Peyer's patch (tissue), 4 donors: ENCODE measurements around the gene THRA. TPM values are rescaled to one million over a fixed set of nuclear protein-coding genes. Genes with fewer than 3 reads are reported as not detected.

Experiments
- DNase-seq, 3 donors: peaks; one replicate each; pipeline ENCODE4 v3.0.0-alpha.2; 2017 to 2019
- H3K27ac ChIP-seq, 4 donors: fragments of 200-600 bp; sonication (generic); one replicate each; pipeline ENCODE4 v1.5.1; 2016 to 2019
- H3K27me3 ChIP-seq, 2 donors: fragments of 200-600 bp; sonication (generic); one replicate each; pipeline ENCODE4 v1.5.1; 2019
- H3K36me3 ChIP-seq, 3 donors: fragments of 200-600 bp; sonication (generic); one replicate each; pipeline ENCODE4 v1.5.1; 2016 to 2019
- H3K4me1 ChIP-seq, 4 donors: fragments of 200-600 bp; sonication (generic); one replicate each; pipeline ENCODE4 v1.5.1; 2016 to 2019
- H3K4me3 ChIP-seq, 4 donors: fragments of 200-600 bp; sonication (generic); 1 replicate in 3 of 4; 2 replicates in 1 of 4; pipeline ENCODE4 v1.5.1; 2016 to 2019; ENCODE audit warnings: mild to moderate bottlenecking in 1 of 4
- H3K9me3 ChIP-seq, 4 donors: fragments of 200-600 bp; sonication (generic); one replicate each; pipeline ENCODE4 v1.5.1; 2016 to 2019; ENCODE audit warnings: mild to moderate bottlenecking in 1 of 4
- POLR2A ChIP-seq, 2 donors: fragments of 450-650 bp; IDR thresholded peaks; one replicate each; pipeline ENCODE4 v1.5.1; 2017; ENCODE audit warnings: antibody characterized with exemption in 2 of 2, mild to moderate bottlenecking in 2 of 2, moderate library complexity in 2 of 2
- total RNA-seq, 4 donors: library from RNA; depleted of rRNA; stranded (reverse); fragments of >200 nt; gene quantifications; one replicate each; pipeline ENCODE4 v1.1.0, GENCODE V29; 2016
- TF ChIP-seq, protein P1 (sequence below), 6 experiments: fragments of 450-650 bp in 4 of 6; fragments of 200-600 bp in 2 of 6; sonication (generic) in 1 of 6; IDR thresholded peaks; one replicate each; pipeline ENCODE4 v1.5.1; 2017 to 2019; ENCODE audit warnings: antibody characterized with exemption in 6 of 6, mild to moderate bottlenecking in 3 of 6, moderate library complexity in 1 of 6

Gene THRA
- total RNA-seq, 4 donors from 2014 or later = 43.4 to 80.5 (median 68.5) TPM

DNA sequence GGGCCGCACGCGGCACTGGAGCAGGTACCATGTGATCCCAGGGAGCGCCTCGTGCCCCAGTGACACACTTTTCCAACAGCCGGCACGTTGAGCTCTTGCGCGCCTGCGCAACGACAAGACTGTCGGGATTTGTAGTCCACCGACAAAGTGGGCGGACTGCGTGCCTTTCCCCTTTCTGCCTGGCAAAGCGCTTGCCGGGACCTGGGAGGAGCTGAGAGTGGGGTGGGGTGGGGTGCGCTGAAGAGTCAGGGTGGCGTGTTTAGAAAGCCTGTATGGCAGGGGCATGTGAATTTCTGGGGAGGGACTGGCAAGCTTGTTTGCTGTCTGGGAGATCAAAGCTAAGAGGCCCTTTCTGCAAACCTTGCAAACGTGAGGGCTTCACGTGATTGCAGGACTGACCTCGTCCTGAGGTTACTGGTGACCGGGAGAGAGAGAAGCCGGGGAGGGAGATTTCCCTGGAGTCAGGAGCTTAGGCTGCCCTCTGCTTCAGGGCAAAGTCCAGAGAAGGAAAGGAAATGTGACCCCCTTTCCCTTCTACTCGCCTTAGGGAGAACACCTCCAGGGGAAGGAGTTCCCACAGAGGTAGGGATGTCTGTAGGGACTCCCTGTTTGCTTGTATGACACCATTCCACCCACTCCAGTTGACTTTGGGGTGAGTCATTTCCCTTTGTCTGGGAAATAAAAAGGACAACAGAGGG is 38.1 kb downstream of the THRA start:
- peak overlapping the region; percentile 64 to 80 (median 75) for H3K4me3 ChIP-seq
- peaks cover 0 to 18% (median 0%) of the 10 kb centered on the region in 3 donors for H3K36me3 ChIP-seq
- H3K27ac ChIP-seq = peak overlapping the region; percentile 93 to 99 (median 96)
- peaks cover 21 to 78% (median 32%) of the 10 kb centered on the region in 4 donors for H3K4me1 ChIP-seq
- TF ChIP-seq POLR2A (IDR thresholded peaks at IDR 0.05) = no peak
- TF ChIP-seq, protein P1, sequence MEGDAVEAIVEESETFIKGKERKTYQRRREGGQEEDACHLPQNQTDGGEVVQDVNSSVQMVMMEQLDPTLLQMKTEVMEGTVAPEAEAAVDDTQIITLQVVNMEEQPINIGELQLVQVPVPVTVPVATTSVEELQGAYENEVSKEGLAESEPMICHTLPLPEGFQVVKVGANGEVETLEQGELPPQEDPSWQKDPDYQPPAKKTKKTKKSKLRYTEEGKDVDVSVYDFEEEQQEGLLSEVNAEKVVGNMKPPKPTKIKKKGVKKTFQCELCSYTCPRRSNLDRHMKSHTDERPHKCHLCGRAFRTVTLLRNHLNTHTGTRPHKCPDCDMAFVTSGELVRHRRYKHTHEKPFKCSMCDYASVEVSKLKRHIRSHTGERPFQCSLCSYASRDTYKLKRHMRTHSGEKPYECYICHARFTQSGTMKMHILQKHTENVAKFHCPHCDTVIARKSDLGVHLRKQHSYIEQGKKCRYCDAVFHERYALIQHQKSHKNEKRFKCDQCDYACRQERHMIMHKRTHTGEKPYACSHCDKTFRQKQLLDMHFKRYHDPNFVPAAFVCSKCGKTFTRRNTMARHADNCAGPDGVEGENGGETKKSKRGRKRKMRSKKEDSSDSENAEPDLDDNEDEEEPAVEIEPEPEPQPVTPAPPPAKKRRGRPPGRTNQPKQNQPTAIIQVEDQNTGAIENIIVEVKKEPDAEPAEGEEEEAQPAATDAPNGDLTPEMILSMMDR (IDR thresholded peaks at IDR 0.05) = no peak
- H3K9me3 ChIP-seq = peaks cover 0 to 3% (median 0%) of the 10 kb centered on the region in 4 donors
- no peaks in the 10 kb centered on the region for H3K27me3 ChIP-seq
- DNase-seq = peak; percentile 91 to 99 (median 98)

DNA sequence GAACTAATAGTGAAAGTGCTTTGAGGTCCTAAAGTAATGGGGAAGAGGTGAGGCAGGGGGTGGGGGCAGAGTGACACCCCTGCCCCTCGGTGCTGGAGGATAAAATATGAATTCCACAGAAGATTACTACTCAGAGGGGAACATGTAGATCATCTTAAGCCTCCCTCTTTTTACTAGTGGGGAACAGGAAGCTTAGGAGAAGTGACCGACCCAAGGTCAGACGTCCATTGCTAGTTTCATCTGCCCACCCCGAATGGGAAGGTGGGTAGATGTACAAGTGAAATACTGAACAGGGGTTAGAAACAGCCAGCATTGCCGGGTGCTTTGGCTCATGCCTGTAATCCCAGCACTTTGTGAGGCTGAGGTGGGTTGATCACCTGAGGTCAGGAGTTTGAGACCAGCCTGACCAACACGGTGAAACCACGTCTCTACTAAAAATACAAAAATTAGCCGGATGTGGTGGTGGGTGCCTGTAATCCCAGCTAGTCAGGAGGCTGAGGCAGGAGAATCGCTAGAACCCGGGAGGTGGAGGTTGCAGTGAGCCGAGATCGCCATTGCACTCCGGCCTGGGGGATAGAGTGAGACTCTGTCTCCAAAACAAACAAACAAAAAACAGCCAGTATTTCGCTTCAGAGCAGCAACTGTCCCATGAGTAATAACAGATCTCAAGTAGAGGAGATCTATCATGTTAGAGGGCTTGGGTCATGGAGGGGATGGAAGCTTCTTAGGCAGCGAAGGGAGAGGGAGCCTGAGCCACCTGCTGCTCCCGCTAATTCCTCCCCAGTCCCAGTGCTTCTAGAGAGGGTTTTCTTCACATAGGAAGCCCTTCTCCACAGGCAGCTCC is 38.8 kb downstream of the THRA start:
- no peak for DNase-seq
- peaks cover 0 to 3% (median 0%) of the 10 kb centered on the region in 4 donors for H3K9me3 ChIP-seq
- TF ChIP-seq, protein P1 (IDR thresholded peaks at IDR 0.05) = no peak
- TF ChIP-seq POLR2A (IDR thresholded peaks at IDR 0.05) = no peak
- H3K36me3 ChIP-seq = peaks cover 0 to 11% (median 0%) of the 10 kb centered on the region in 3 donors
- peak overlapping the region in 2 of 4 donors; percentile 79 to 80 for H3K4me3 ChIP-seq
- peak overlapping the region; percentile 93 to 99 (median 96) for H3K27ac ChIP-seq
- H3K4me1 ChIP-seq = peaks cover 21 to 78% (median 27%) of the 10 kb centered on the region in 4 donors
- no peaks in the 10 kb centered on the region for H3K27me3 ChIP-seq

DNA sequence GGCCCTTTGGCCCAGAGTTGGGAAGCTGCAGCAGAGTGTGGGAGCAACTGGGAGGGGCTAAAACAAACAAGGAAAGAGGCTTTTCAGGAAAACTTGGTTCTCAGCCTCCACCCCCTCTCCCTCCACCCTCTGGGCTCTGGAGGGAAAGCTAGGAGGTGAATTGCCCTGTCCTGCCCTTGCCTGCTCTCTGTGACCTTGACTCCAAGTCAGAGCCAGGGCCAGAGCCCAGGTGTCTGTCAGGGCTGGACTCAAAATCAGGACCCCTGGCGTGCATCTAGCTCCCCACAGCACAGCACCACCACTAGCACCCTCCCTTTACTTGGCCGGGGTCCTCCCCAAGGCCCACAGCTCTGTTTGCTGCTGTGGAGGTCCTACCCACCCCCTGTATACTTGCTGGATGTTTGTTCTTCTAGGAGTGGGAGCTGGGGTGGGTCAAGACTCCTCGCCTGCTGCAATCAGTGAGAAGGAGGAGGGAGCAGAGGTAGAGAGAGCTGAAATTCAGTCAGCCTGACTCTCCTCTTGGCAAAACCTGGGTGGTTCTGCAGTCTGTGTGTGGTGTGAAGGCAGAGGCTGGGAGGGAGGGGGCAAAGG is 40.4 kb downstream of the THRA start:
- TF ChIP-seq, protein P1 (IDR thresholded peaks at IDR 0.05) = no peak
- no peak for TF ChIP-seq POLR2A (IDR thresholded peaks at IDR 0.05)
- no peaks in the 10 kb centered on the region for H3K27me3 ChIP-seq

DNA sequence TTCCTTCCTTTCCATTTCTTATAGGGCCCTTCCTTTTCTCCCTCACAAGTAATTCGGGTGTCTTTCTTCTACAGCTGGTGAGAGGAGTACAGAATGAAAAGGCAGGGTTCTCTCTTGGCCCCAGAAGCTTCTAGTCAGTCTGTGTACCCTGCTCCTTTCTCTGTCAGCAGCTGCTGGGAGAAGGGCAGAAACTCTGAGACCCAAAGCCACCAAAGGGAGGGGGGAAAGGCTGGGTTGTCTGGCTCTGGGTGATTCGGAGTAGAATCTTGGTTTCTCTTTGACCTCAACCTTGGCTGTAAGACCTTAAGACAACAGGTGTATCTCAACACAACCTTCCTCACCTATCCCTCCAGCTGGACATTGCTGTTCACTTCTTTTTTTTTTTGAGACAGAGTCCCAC is 40.9 kb downstream of the THRA start:
- DNase-seq = no peak
- Histone ChIP-seq H3K36me3 (no peaks in the 10 kb centered on the region), H3K4me3 (no peak overlapping the region), H3K27me3 (no peaks in the 10 kb centered on the region), H3K9me3 (peaks cover 0 to 3% (median 0%) of the 10 kb centered on the region in 4 donors), H3K27ac (peak overlapping the region; percentile 61 to 98 (median 80)), H3K4me1 (peaks cover 21 to 76% (median 26%) of the 10 kb centered on the region in 4 donors)
- TF ChIP-seq, protein P1 (IDR thresholded peaks at IDR 0.05) = no peak
- no peak for TF ChIP-seq POLR2A (IDR thresholded peaks at IDR 0.05)

More for the DNA sequence above, 40.4 kb downstream of the THRA start:
- no peak overlapping the region for H3K4me3 ChIP-seq
- peak overlapping the region; percentile 61 to 98 (median 80) for H3K27ac ChIP-seq
- peaks cover 17 to 77% (median 24%) of the 10 kb centered on the region in 4 donors for H3K4me1 ChIP-seq
- DNase-seq = no peak
- peaks cover 0 to 3% (median 0%) of the 10 kb centered on the region in 4 donors for H3K9me3 ChIP-seq
- H3K36me3 ChIP-seq = no peaks in the 10 kb centered on the region
